K562 (cell line): ENCODE results near the gene MAP1LC3B. TPM values are rescaled to one million over a fixed set of nuclear protein-coding genes. Genes with fewer than 3 reads are reported as not detected.
A peak's percentile ranks its signal among the peaks of the same experiment; 100 is the strongest.

Source experiments
- ATAC-seq: fragments of 200-7000 bp; cut with Tn5 transposase; 3 replicates; pipeline ENCODE4 v1.9.1; 2020; ENCODE audit warnings: moderate library complexity
- Bru-seq: library from RNA; stranded (reverse); fragments of 400-500 nt; gene quantifications from one replicate; lab custom pipeline; 2021; lab: Mats Ljungman, UMichigan
- BruChase-seq, 2 experiments: library from RNA; stranded (reverse); fragments of 400-500 nt; gene quantifications; one replicate each; lab custom pipeline; 2021; lab: Mats Ljungman, UMichigan
- BruUV-seq: library from RNA; stranded (reverse); fragments of 400-500 nt; replicated peaks from 2 replicates; lab custom pipeline; 2021; lab: Mats Ljungman, UMichigan
- CTCF ChIA-PET: fragments of 300-600 bp; formaldehyde crosslinking; extraction: SDS; loops from one replicate; lab custom pipeline; 2021; ENCODE audit warnings: low intra/inter-chr PET ratio; lab: Yijun Ruan, JAX
- POLR2A ChIA-PET: fragments of 300-600, 350-650 bp; sonication (Branson Sonifier 250); formaldehyde crosslinking; extraction: SDS; loops from one replicate; lab custom pipeline; 2021; ENCODE audit warnings: antibody characterized with exemption, inconsistent platforms; lab: Yijun Ruan, JAX
- DNase-seq, 4 experiments: peaks; one replicate each; pipeline versions ENCODE4 v3.0.0 to v3.0.0-alpha.2; 2011 to 2018; ENCODE audit warnings: low spot score in 3 of 4, mixed read lengths in 3 of 4; ENCODE audit errors: extremely low read depth in 1 of 4
- FAIRE-seq: peaks from 2 replicates; lab custom pipeline; 2011; peaks lifted over from hg19 to GRCh38; lab: Jason Lieb, UNC
- H2AFZ ChIP-seq: 2 replicates; pipeline ENCODE4 v1.6.0; 2011; ENCODE audit warnings: low read depth, low read length, control low read depth, inconsistent platforms
- H3K27ac ChIP-seq: fragments of 200-600 bp; 3 replicates; pipeline ENCODE4 v1.8.0; 2011; ENCODE audit warnings: low read depth, mild to moderate bottlenecking, control low read depth, inconsistent platforms, low read length, moderate library complexity, mixed read lengths; ENCODE audit errors: extremely low read depth
- H3K27me3 ChIP-seq, 2 experiments: fragments of 300-600 bp in 1 of 2; 2 replicates in 1 of 2; 3 replicates in 1 of 2; pipeline versions ENCODE4 v1.6.0 to v1.8.0; 2011; ENCODE audit warnings: inconsistent platforms in 2 of 2, low read length in 2 of 2, mild to moderate bottlenecking in 1 of 2, mixed read lengths in 1 of 2, moderate library complexity in 1 of 2; ENCODE audit not compliant: control insufficient read depth in 2 of 2, insufficient read depth in 2 of 2
- H3K36me3 ChIP-seq: fragments of 300-600 bp; 3 replicates; pipeline ENCODE4 v1.8.0; 2011; ENCODE audit warnings: mild to moderate bottlenecking, low read length, inconsistent platforms; ENCODE audit not compliant: control insufficient read depth, insufficient read depth
- H3K4me1 ChIP-seq, 2 experiments: fragments of 200-600 bp in 1 of 2; replicated peaks in 1 of 2; 2 replicates in 1 of 2; 3 replicates in 1 of 2; pipeline versions ENCODE4 v1.5.1 to v1.8.0; 2011; ENCODE audit warnings: inconsistent platforms in 2 of 2, low read length in 2 of 2, mild to moderate bottlenecking in 1 of 2, mixed read lengths in 1 of 2, moderate library complexity in 1 of 2; ENCODE audit not compliant: control insufficient read depth in 2 of 2, insufficient read depth in 2 of 2
- H3K4me2 ChIP-seq: 2 replicates; pipeline ENCODE4 v1.6.1; 2011; ENCODE audit warnings: low read length, control low read depth, inconsistent platforms, mixed read lengths; ENCODE audit not compliant: insufficient read depth
- H3K4me3 ChIP-seq: fragments of 200-600 bp; sonication (generic), shearing (Covaris generic); 2 replicates; pipeline ENCODE4 v1.5.1; 2016; ENCODE audit warnings: control low read depth, inconsistent platforms
- H3K79me2 ChIP-seq: fragments of 200-600 bp; 3 replicates; pipeline ENCODE4 v1.8.0; 2011; ENCODE audit warnings: low read length, inconsistent platforms; ENCODE audit not compliant: control insufficient read depth, insufficient read depth
- H3K9ac ChIP-seq, 2 experiments: 2 replicates each; pipeline versions ENCODE4 v1.6.0 to v1.6.1; 2011; ENCODE audit warnings: low read depth in 2 of 2, low read length in 2 of 2, control low read depth in 1 of 2, inconsistent platforms in 1 of 2, mild to moderate bottlenecking in 1 of 2, mixed read lengths in 1 of 2; ENCODE audit not compliant: insufficient read depth in 1 of 2
- H3K9me1 ChIP-seq: one replicate; pipeline ENCODE4 v1.6.0; 2011; ENCODE audit warnings: inconsistent platforms, mild to moderate bottlenecking, low read length, moderate library complexity; ENCODE audit not compliant: control insufficient read depth, insufficient read depth
- H3K9me3 ChIP-seq: replicated peaks from 2 replicates; pipeline ENCODE4 v1.5.1; 2011; ENCODE audit warnings: low read depth, low read length, inconsistent platforms; ENCODE audit not compliant: control insufficient read depth, insufficient read depth
- H4K20me1 ChIP-seq: replicated peaks from 2 replicates; pipeline ENCODE4 v1.6.1; 2011; ENCODE audit warnings: low read length, inconsistent platforms, mixed read lengths; ENCODE audit not compliant: control insufficient read depth, insufficient read depth
- ATF7 ChIP-seq: fragments of 450-650 bp; IDR thresholded peaks from 2 replicates; pipeline ENCODE4 v1.7.1; 2014; ENCODE audit warnings: mild to moderate bottlenecking, moderate library complexity
- CREB1 ChIP-seq, 2 experiments: sonication (generic) in 1 of 2; formaldehyde crosslinking in 1 of 2; IDR thresholded peaks; 2 replicates each; pipeline versions ENCODE4 v1.6.1 to v1.8.0; 2012 to 2022; ENCODE audit warnings: inconsistent platforms in 1 of 2, mild to moderate bottlenecking in 1 of 2, missing genetic modification reagents in 1 of 2, moderate library complexity in 1 of 2
- GTF2E2 ChIP-seq: fragments of 200-800 bp; sonication (Bioruptor generic); IDR thresholded peaks from 2 replicates; pipeline ENCODE4 v1.6.1; 2016; ENCODE audit warnings: missing genetic modification characterization, missing compliant biosample characterization
- KLF6 ChIP-seq: fragments of 250-450 bp; sonication (Bioruptor Pico); IDR thresholded peaks from 2 replicates; pipeline ENCODE4 v1.4.0; 2020; ENCODE audit warnings: mild to moderate bottlenecking, moderate library complexity, borderline replicate concordance
- MECOM ChIP-seq: fragments of 250-450 bp; sonication (Bioruptor Pico); IDR thresholded peaks from 2 replicates; pipeline ENCODE4 v1.8.0; 2022; ENCODE audit warnings: inconsistent platforms
- MEIS2 ChIP-seq: fragments of 450-650 bp; IDR thresholded peaks from 2 replicates; pipeline ENCODE4 v1.6.1; 2014; ENCODE audit warnings: mild to moderate bottlenecking; ENCODE audit not compliant: partially characterized antibody
- NR2C1 ChIP-seq, 2 experiments: fragments of 450-650 bp; IDR thresholded peaks; 2 replicates each; pipeline ENCODE4 v1.6.1; 2017; ENCODE audit warnings: mild to moderate bottlenecking in 2 of 2, antibody characterized with exemption in 1 of 2, inconsistent platforms in 1 of 2, missing compliant biosample characterization in 1 of 2, missing genetic modification characterization in 1 of 2
- RB1 ChIP-seq: fragments of 450-650 bp; IDR thresholded peaks from 2 replicates; pipeline ENCODE4 v1.6.1; 2017; ENCODE audit warnings: low read depth, mild to moderate bottlenecking
- RBFOX2 ChIP-seq: fragments of 200-400 bp; formaldehyde crosslinking; IDR thresholded peaks from 2 replicates; pipeline ENCODE4 v1.6.1; 2017; ENCODE audit warnings: low read depth, mild to moderate bottlenecking, low read length, moderate library complexity
- TAF1 ChIP-seq: IDR thresholded peaks from 2 replicates; pipeline ENCODE4 v1.6.1; 2011; ENCODE audit warnings: mild to moderate bottlenecking, low read length, moderate library complexity; ENCODE audit not compliant: insufficient read depth, control insufficient read depth, severe bottlenecking; ENCODE audit errors: extremely low read depth
- TCF7L2 ChIP-seq: fragments of 150-350 bp; IDR thresholded peaks from 2 replicates; pipeline ENCODE4 v1.6.1; 2016; ENCODE audit warnings: low read depth, mild to moderate bottlenecking, low read length, moderate library complexity
- ZFP36 ChIP-seq: fragments of 150-350 bp; IDR thresholded peaks from 2 replicates; pipeline ENCODE4 v1.6.1; 2018; ENCODE audit warnings: low read length, low read depth; ENCODE audit not compliant: partially characterized antibody
- ZNF644 ChIP-seq: fragments of 200-800 bp; sonication (Bioruptor generic); IDR thresholded peaks from 2 replicates; pipeline ENCODE4 v1.6.1; 2016; ENCODE audit warnings: low read depth, missing genetic modification characterization, missing compliant biosample characterization
- WGBS: fragments of 100-300 bp; shearing (Covaris generic); methylation state at CpG from one replicate; pipeline ENCODE4 v1.1.6; 2016; ENCODE audit warnings: low coverage, mixed read lengths; ENCODE audit not compliant: insufficient coverage; ENCODE audit errors: missing lambda C conversion rate; 5-methylcytosine and 5-hydroxymethylcytosine counted together
- in situ Hi-C: fragments of 300-500 bp; cut with MboI; formaldehyde crosslinking; loops from 4 replicates; pipeline ENCODE4 v1.15.0; 2018; ENCODE audit warnings: inconsistent platforms, mixed read lengths
- intact Hi-C: fragments of 100-400 bp; cut with micrococcal nuclease; formaldehyde crosslinking; loops from 2 replicates; pipeline ENCODE4 v1.14.2; 2022
- long read RNA-seq, 3 experiments: library from polyadenylated mRNA in 2 of 3; library from RNA in 1 of 3; unstranded in 2 of 3; stranded (forward) in 1 of 3; transcript quantifications; one replicate each; pipeline ENCODE4 v2.0.0, GENCODE V29; 2019 to 2022
- polyA minus RNA-seq, 3 experiments: library from RNA; depleted of rRNA, polyadenylated mRNA; stranded (reverse); fragments of >200 nt; gene quantifications; 2 replicates each; pipeline ENCODE4 v1.2.3, GENCODE V29; 2011
- polyA plus RNA-seq, 8 experiments: library from polyadenylated mRNA; depleted of rRNA in 4 of 8; stranded (reverse) in 5 of 8; unstranded in 3 of 8; fragments of >200 nt; fragmentation: Nextera tagmentation in 2 of 8; fragmentation: Illumina TruSeq in 1 of 8; extraction: Ambion mirVana in 2 of 8; extraction: Trizol in 1 of 8; gene quantifications; 2 replicates each; pipeline versions ENCODE4 v1.2.1 to v1.2.3, GENCODE V29; 2011 to 2014; ENCODE audit warnings: inconsistent platforms in 1 of 8, missing spikeins in 1 of 8
- total RNA-seq, 7 experiments: library from RNA; depleted of rRNA in 6 of 7; stranded (reverse); fragments of >200 nt in 6 of 7; fragmentation: Illumina TruSeq in 2 of 7; extraction: Trizol in 2 of 7; gene quantifications; 2 replicates each; pipeline versions ENCODE4 v1.2.1 to v1.2.3, GENCODE V29; 2011 to 2021; ENCODE audit warnings: low replicate concordance in 1 of 7

MAP1LC3B gene
- 39.2 and 55.8 TPM in 2 replicates for total RNA-seq (2011; cell fraction: chromatin; rRNA removed; ENCODE audit: low replicate concordance)
- total RNA-seq (2011; cell fraction: nucleolus; rRNA removed), result 28.3 and 28.9 TPM in 2 replicates
- total RNA-seq (2011; cell fraction: nucleoplasm; rRNA removed), result 49.8 and 99.0 TPM in 2 replicates
- total RNA-seq (2014; rRNA removed), result 21.3 and 24.9 TPM in 2 replicates
- 26.7 and 32.7 TPM in 2 replicates for total RNA-seq (2014; rRNA removed; fragmentation: Illumina TruSeq; extraction: Trizol)
- total RNA-seq (2015; rRNA removed; fragmentation: Illumina TruSeq; extraction: Trizol), result 16.0 and 16.2 TPM in 2 replicates
- 73.1 and 77.4 TPM in 2 replicates for total RNA-seq (2021)
- 37.0 and 42.6 TPM in 2 replicates for polyA plus RNA-seq (2011; rRNA removed)
- 17.6 and 25.2 TPM in 2 replicates for polyA plus RNA-seq (2011; cell fraction: cytosol; rRNA removed)
- polyA plus RNA-seq (2011; cell fraction: nucleus; rRNA removed), result 16.4 and 19.9 TPM in 2 replicates
- polyA plus RNA-seq (2012), result 57.7 and 110 TPM in 2 replicates
- 79.9 and 81.5 TPM in 2 replicates for polyA plus RNA-seq (2014; fragmentation: Illumina TruSeq; extraction: Trizol)
- polyA plus RNA-seq (2014; fragmentation: Nextera tagmentation; extraction: Ambion mirVana), result 10 to 100 TPM; 30.4 to 36.7 TPM
- polyA plus RNA-seq (2014; rRNA removed), result 45.5 TPM in 2 replicates
- polyA minus RNA-seq (2011; rRNA and poly(A)+ RNA removed), result 21.9 and 25.6 TPM in 2 replicates
- polyA minus RNA-seq (2011; cell fraction: cytosol; rRNA and poly(A)+ RNA removed), result 23.5 and 24.3 TPM in 2 replicates
- 8.3 and 11.6 TPM in 2 replicates for polyA minus RNA-seq (2011; cell fraction: nucleus; rRNA and poly(A)+ RNA removed)
- percentile 93 among the genes with signal in this experiment for Bru-seq, nascent RNA
- percentile 91 among the genes with signal in this experiment for BruChase-seq, experiment 1, labeled RNA remaining after a 2-hour chase
- BruChase-seq, experiment 2, labeled RNA remaining after a 6-hour chase, result percentile 92 among the genes with signal in this experiment
- long read RNA-seq, experiment 1, transcript MAP1LC3B-201 (4 exons, 2,688 nt), result major isoform, 410 of 481 reads
- long read RNA-seq, experiment 1, partial matches to known transcripts, result 7 of 481 reads
- long read RNA-seq, experiment 1, other reads (novel, unspliced or antisense), result 63 of 481 reads
- long read RNA-seq, experiment 2, transcript MAP1LC3B-201 (4 exons, 2,688 nt), result major isoform, 77 of 138 reads
- long read RNA-seq, experiment 2, partial matches to known transcripts, result 1 of 138 reads
- long read RNA-seq, experiment 2, other reads (novel, unspliced or antisense), result 60 of 138 reads
- long read RNA-seq, experiment 3, transcript MAP1LC3B-201 (4 exons, 2,688 nt), result major isoform, 92 of 112 reads
- long read RNA-seq, experiment 3, partial matches to known transcripts, result 5 of 112 reads
- long read RNA-seq, experiment 3, other reads (novel, unspliced or antisense), result 13 of 112 reads

DNA sequence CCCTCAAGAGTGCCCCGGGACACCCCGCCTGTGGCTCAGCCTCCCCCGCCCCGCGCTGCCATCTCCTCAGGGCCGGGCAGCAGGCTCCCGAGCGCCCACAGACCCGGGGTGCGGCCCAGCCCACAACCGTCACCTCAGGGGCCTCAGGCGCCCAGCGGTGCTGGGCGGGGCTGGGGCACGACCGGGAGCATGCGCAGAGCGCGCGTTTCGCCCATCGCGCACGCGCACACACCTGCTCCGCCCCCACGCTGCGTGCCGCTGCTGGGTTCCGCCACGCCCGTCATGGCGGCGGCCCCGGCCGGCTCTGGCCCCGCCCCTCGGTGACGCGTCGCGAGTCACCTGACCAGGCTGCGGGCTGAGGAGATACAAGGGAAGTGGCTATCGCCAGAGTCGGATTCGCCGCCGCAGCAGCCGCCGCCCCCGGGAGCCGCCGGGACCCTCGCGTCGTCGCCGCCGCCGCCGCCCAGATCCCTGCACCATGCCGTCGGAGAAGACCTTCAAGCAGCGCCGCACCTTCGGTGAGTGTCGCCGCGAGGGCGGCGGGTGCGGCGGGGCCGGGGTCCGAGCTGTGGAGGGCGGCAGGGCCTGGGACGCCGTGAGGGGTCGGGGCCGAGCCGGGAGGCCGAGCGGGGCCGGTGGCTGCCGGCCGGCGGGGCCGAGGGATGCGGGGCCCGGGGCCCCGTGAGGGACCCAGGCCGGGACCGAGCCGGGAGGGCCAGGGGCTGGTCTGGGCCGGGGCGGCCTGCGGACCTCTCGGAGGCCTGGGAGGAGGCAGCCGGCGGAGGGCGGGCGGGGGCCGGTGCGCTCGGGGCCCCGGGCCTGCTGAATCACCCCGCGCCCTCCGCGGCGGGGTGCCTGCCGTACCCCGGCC is at the start of gene MAP1LC3B:
TSS of gene MAP1LC3B (plus strand) at position 387 of the 871 bp plus-strand sequence. CDS start at position 479, 92 bp downstream.
- Histone ChIP-seq H3K9ac (peak within 1 kb of the TSS; percentile 93 to 94), H3K27me3 (no peaks in the 10 kb centered on the region), H3K9me3 (no peaks in the 10 kb centered on the region), H3K79me2 (peaks cover 55% of the 10 kb centered on the region), H3K27ac (peak within 1 kb of the TSS; percentile 94), H3K36me3 (peaks cover 18% of the 10 kb centered on the region), H3K4me3 (peak within 1 kb of the TSS; percentile 89), H3K4me1 (peaks cover 26 to 32% of the 10 kb centered on the region in 2 experiments), H2AFZ (peak within 1 kb of the TSS; percentile 65), H4K20me1 (peaks cover 33% of the 10 kb centered on the region), H3K9me1 (no peaks in the 10 kb centered on the region), H3K4me2 (peak within 1 kb of the TSS; percentile 99)
- under 1% methylated on average over 65 of the region's 113 CpGs for WGBS
- intact Hi-C loops, result loop anchor here (2.0 to 5.0 kb wide), 3 partner anchors 75 to 245 kb away; partner anchors contain the start of genes C16orf95 and ZCCHC14
- no TSS peak for BruUV-seq
- FAIRE-seq (peak; percentile 60), DNase-seq (peak; percentile 89 to 97 (median 94)), ATAC-seq (peak; percentile 83)
- in situ Hi-C loops, result no loop called here
- ChIA-PET POLR2A (interaction anchor here (0.7 to 6.0 kb wide), 6 partner anchors 9 to 25 kb away, joined by 3 to 51 read pairs (median 7); partner anchors contain the start of gene FBXO31), CTCF (no interaction called here)
- TF ChIP-seq CREB1 (IDR thresholded peaks at IDR 0.05), result peak; percentile 94
- TF ChIP-seq CREB1 (CRISPR knock-in tag; IDR thresholded peaks at IDR 0.05), result peak; percentile 96
- TF ChIP-seq RBFOX2, result peak; percentile 93
- TF ChIP-seq MEIS2, result peak; percentile 98
- 0 out of 2 replicates have a peak, but pooled peaks have one; percentile 17 for TF ChIP-seq GTF2E2 (tag)
- peak; percentile 98 for TF ChIP-seq TAF1
- TF ChIP-seq KLF6 (CRISPR knock-in tag), result peak; percentile 44; the same call in 1 of the 2 replicates
- no peak for TF ChIP-seq TCF7L2
- peak; percentile 77 for TF ChIP-seq RB1
- TF ChIP-seq ATF7, result peak; percentile 95
- peak; percentile 4 for TF ChIP-seq ZFP36
- TF ChIP-seq NR2C1 (IDR thresholded peaks at IDR 0.05), result peak; percentile 48; the same call in 1 of the 2 replicates
- TF ChIP-seq NR2C1 (tag; IDR thresholded peaks at IDR 0.05), result peak; percentile 54
- TF ChIP-seq MECOM (CRISPR knock-in tag), result no peak
- peak; percentile 67 for TF ChIP-seq ZNF644 (tag)
